Erythroblast (primary cell): ENCODE data around the gene IFNG-AS1.

Source experiments
- GATA1 ChIP-seq: IDR thresholded peaks from 2 replicates; pipeline ENCODE4 v1.6.1; 2011; ENCODE audit warnings: low read depth, mild to moderate bottlenecking, control low read depth, low read length, moderate library complexity
- POLR2A ChIP-seq: IDR thresholded peaks from 2 replicates; pipeline ENCODE4 v1.6.1; 2011; ENCODE audit warnings: mild to moderate bottlenecking, low read length

DNA sequence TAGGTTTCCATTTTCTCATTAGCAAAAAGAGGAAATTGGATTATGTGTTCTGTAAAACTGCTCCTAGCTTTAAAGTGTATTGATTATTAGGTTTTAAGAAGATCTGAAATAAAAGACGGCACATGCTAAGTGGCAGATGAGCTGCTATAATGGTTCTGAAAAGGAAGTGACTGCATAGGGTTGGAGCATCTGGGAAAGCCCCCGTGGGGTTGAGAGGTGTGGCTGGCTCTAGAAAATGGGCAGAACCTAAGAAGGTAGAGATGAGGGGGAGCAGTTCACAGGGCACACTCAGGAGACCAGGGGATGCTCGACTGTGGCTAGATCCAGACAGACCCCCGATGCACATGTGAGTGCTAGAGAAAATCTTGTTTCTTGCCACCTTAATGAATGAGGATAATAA lies 1.9 kb downstream of the IFNG-AS1 start:
- no peak for TF ChIP-seq POLR2A
- TF ChIP-seq GATA1, result no peak
